Hepatocyte (in vitro differentiated cells): Measurements from ENCODE around the gene HOXB7.

ENCODE experiments used
- CTCF ChIP-seq: fragments of 200-600 bp; sonication (generic); IDR thresholded peaks from 2 replicates; pipeline ENCODE4 v1.5.1; 2016; ENCODE audit warnings: antibody characterized with exemption, mild to moderate bottlenecking; ENCODE audit not compliant: poor library complexity
- EZH2 ChIP-seq: fragments of 200-600 bp; sonication (generic); IDR thresholded peaks from 2 replicates; pipeline ENCODE4 v1.6.1; 2016; ENCODE audit warnings: antibody characterized with exemption, mild to moderate bottlenecking, borderline replicate concordance
- EZH2phosphoT487 ChIP-seq: fragments of 200-600 bp; sonication (generic); IDR thresholded peaks from one replicate; pipeline ENCODE4 v1.6.1; 2018; ENCODE audit warnings: antibody characterized with exemption, mild to moderate bottlenecking, low read depth, moderate library complexity; ENCODE audit not compliant: unreplicated experiment, severe bottlenecking

- TF ChIP-seq CTCF (no peak), EZH2 (no peak), EZH2phosphoT487 (peak; percentile 35)
Observed at GRCh38 chr17:48595278-48595999, 15.4 kb downstream of the HOXB7 start.
